PFSK-1 (cell line): ENCODE results near the gene RAB9A.

Source experiments
- FOXP2 ChIP-seq: optimal IDR thresholded peaks from 2 replicates; pipeline ENCODE3; 2011; ENCODE audit warnings: borderline replicate concordance, control low read depth, inconsistent platforms; ENCODE audit not compliant: insufficient read depth; ENCODE audit errors: extremely low read length, extremely low read depth
- POLR2AphosphoS5 ChIP-seq: IDR thresholded peaks from 2 replicates; pipeline ENCODE4 v1.6.1; 2012; ENCODE audit warnings: low read depth, mild to moderate bottlenecking, control low read depth, low read length, moderate library complexity
- SIN3A ChIP-seq: IDR thresholded peaks from 2 replicates; pipeline ENCODE4 v1.6.1; 2012; ENCODE audit warnings: mild to moderate bottlenecking, low read length, moderate library complexity, borderline replicate concordance; ENCODE audit not compliant: insufficient read depth
- TAF1 ChIP-seq: IDR thresholded peaks from 2 replicates; pipeline ENCODE4 v1.6.1; 2012; ENCODE audit warnings: low read length, control low read depth, borderline replicate concordance; ENCODE audit not compliant: insufficient read depth
- TF ChIP-seq, protein P1 (sequence below), 2 experiments: IDR thresholded peaks; 2 replicates each; pipeline versions ENCODE4 v1.6.1 to v1.8.0; 2011 to 2012; ENCODE audit warnings: low read depth in 2 of 2, low read length in 2 of 2, control low read depth in 1 of 2, inconsistent platforms in 1 of 2, mild to moderate bottlenecking in 1 of 2, moderate library complexity in 1 of 2; ENCODE audit not compliant: insufficient read depth in 1 of 2

- no peak for TF ChIP-seq FOXP2
- TF ChIP-seq POLR2AphosphoS5 = no peak
- TF ChIP-seq SIN3A = no peak
- TF ChIP-seq TAF1 = no peak
- TF ChIP-seq, protein P1, sequence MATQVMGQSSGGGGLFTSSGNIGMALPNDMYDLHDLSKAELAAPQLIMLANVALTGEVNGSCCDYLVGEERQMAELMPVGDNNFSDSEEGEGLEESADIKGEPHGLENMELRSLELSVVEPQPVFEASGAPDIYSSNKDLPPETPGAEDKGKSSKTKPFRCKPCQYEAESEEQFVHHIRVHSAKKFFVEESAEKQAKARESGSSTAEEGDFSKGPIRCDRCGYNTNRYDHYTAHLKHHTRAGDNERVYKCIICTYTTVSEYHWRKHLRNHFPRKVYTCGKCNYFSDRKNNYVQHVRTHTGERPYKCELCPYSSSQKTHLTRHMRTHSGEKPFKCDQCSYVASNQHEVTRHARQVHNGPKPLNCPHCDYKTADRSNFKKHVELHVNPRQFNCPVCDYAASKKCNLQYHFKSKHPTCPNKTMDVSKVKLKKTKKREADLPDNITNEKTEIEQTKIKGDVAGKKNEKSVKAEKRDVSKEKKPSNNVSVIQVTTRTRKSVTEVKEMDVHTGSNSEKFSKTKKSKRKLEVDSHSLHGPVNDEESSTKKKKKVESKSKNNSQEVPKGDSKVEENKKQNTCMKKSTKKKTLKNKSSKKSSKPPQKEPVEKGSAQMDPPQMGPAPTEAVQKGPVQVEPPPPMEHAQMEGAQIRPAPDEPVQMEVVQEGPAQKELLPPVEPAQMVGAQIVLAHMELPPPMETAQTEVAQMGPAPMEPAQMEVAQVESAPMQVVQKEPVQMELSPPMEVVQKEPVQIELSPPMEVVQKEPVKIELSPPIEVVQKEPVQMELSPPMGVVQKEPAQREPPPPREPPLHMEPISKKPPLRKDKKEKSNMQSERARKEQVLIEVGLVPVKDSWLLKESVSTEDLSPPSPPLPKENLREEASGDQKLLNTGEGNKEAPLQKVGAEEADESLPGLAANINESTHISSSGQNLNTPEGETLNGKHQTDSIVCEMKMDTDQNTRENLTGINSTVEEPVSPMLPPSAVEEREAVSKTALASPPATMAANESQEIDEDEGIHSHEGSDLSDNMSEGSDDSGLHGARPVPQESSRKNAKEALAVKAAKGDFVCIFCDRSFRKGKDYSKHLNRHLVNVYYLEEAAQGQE (IDR thresholded peaks at IDR 0.05; ENCODE audit: insufficient read depth in 1 of 2, low read depth in 2 of 2, low read length in 2 of 2) = no peak
These were observed 34.8 kb upstream of the RAB9A start for GRCh38 chrX:13654116-13654515.
